GM21619 (cell line): Measurements from ENCODE around the gene ALDOA.
"Not testable (repeated sequence)": the region's sequence is repeated elsewhere in the genome, so short reads cannot be mapped to it uniquely, and the experiment has no call there.

ENCODE experiments used
- ATAC-seq: cut with Tn5 transposase; IDR thresholded peaks from one replicate; pipeline ENCODE4 v1.9.1; 2021; ENCODE audit not compliant: unreplicated experiment

ALDOA gene

DNA sequence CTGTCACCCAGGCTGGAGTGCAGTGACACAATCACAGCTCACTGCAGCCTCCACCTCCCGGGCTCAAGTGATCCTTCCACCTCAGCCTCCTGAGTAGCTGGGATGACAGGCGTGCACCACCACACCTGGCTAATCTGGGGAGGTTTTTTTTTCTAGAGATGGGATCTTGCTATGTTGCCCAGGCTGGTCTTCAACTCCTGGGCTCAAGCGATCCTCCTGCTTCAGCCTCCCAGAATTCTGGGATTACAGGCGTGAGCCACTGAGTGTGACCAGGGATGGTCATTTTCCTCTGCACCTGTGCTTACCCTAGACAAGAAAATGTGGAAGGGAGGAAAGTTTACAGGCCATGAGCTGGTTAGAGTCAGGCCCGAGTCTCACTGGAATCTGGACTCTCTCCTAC is 24.9 kb upstream of the ALDOA start:
- ATAC-seq, result not testable (repeated sequence)

DNA sequence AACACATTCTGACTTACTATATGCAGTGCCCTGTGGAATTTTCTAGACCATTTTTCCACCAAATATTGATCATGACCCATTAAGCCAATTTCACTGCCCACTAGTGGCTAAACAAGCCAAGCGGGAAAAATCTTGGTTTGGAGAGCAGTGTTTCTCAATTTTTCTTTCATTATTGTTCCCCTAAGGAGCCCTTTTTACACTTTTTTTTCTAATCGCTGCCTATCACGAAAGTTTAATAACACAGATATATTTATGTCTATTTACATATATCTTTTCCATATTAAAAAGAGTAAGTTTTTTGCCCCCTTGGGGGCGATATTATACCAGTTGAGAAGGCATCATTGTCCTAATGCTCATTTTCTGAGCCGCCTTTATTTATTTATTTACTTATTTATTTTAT is 23.7 kb upstream of the ALDOA start:
- no peak for ATAC-seq

DNA sequence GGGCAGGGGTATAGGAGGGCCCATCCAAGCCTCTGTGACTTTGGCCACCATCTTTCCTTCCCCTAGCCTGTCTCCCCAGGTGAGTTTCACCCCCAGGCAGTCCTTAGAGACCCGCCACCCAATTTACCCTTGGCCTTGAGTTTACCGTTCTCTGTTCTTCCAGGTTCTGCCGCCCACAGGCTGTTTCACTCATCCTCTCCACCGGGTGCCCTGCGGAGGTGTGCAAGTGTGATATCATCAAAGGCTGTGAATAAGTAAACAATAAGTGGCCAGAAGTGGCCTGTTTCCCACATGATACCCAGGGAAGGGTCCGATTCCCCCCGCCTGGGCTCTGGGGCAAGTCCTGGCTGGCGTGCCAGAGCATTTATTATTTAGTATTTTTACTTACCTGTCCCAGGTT is 19.4 kb upstream of the ALDOA start:
- no peak for ATAC-seq

DNA sequence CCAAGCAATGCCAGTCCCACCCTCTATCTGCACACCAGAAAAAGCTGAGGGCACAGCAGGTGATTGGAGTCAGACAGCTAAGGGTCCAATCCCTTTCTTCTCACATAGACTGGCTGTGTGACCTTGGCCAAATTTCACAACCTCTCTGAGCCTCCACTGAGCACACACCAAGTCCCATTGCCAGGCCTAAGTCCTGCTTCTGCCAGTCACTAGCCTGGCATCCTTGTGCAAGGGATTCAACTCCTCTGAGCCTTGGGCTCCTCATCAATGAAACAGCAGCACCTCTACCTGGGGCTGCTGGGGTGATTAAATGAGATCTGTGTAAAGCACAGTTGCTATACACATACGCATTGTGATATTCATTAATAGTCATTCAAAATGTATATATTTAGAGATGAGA is 19.0 kb upstream of the ALDOA start:
- no peak for ATAC-seq

DNA sequence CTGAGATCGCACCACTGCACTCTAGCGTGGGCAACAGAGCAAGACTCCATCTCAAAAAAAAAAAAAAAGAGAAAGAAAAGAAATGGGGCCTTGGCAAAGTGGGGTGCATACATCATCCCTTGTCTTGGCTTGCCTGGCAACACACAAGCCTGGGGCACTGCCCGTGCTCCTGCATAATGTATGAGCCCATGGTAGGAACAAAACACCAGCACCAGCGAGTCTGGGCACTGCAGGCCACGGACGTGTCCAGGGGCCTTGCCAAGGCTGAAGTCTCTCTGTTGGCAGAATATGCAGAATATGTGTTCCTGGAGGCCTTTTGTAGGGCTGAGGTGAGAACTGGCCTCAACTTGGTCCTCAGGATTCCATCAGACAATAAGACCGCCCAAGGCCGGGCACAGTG is 15.7 kb upstream of the ALDOA start:
- no peak for ATAC-seq

DNA sequence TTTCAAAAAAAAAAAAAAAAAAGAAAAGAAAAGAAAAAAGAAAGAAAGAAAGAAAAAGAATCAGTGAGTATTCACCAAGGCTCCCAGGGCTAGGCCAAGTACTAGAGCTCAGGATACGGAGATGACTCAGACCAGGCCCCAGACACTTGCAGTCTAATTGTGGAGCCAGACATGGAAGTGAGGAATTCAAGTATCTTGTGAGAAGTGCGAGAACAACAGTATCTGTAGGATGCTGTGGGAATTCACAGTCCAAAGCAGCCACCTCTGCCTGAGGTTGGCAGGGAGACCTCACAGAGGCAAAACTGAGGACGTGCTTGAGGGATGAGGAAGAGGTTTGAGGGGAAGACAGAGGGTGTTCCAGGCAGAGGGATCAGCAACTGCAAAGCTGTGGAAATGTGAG is 14.0 kb upstream of the ALDOA start:
- ATAC-seq, result no peak

DNA sequence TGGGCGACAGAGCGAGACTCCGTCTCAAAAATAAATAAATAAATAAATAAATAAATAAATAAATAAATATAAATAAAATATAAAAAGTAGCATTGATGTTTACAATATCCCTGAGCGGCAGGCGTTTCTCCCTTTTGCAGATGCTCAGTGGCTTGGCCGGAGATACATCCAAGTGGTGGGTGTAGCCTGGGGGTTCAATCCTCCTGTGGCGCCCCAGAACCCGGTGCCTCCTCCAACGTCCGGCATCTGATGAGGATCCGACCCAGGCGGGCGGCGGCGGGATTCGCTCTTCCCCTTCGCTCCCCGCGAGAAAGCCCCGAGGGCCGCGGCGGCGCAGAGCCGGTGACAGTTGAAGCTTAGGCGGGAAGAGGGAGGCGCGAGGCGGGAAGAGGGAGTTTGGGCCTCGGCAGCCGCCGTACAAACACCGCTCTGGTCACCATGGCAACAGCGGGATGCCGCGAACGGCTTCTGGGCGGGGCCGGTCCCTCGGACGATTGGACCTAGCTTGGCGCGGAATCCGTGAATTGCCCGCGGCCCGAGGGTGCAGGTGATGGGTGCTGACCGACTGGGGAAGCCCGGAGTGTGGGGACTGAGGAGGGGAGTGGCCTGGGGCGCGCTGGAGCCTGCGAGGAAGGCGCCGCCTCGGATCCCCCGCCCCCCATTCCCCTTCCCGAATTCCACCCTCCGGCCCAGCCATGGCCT is 12.7 kb upstream of the ALDOA start:
- peak; percentile 65 for ATAC-seq

DNA sequence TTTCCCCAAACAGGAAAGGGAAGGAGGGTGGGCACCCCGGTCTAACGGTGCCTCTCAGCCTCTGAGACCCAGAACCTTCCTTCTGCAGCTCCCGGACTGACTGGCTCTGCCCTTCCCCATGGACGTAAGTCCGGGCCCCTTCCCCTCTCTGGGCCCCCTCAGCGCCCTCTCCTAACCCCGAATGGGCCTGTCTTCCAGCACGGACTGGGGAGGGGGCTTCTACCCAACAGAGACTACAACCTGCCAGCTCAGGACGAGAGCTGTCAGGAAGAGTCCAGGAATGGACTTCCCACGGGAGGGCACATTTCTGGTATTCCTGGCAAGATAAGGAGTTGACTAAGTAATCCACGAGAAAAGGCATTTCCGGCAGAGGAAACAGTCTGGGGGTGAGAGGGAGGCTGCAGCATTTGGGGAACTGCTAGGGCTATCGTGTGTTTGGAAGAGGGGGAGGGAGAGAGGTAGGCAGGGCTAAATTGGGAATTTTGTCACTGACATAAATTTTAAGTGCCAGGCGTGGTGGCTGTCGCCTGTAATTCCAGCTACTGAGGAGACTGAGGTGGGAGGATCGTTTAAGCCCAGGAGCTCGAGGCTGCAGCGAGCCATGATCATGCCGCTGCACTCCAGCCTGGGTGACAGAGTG is 12.1 kb upstream of the ALDOA start:
- peak; percentile 10 for ATAC-seq

DNA sequence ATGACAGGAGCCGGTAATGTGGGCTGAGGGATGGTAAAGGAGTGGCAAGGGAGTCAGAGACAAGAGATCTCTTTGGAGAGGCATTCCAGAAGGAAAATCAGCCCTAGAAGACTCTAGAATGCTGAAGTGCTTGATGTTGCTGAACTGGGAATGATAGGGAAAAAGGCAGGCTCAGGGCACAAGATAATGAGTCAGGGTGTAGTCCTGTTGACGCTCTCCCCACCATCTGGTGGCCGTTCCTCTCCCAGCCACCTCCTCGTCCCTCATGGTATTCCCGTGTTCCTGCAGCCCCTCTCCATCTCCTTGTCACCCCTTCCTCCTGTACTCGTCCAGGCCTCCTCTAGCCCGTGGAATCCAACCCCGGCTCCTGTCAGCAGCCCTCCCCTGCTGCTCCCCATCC is 11.1 kb upstream of the ALDOA start:
- no peak for ATAC-seq

DNA sequence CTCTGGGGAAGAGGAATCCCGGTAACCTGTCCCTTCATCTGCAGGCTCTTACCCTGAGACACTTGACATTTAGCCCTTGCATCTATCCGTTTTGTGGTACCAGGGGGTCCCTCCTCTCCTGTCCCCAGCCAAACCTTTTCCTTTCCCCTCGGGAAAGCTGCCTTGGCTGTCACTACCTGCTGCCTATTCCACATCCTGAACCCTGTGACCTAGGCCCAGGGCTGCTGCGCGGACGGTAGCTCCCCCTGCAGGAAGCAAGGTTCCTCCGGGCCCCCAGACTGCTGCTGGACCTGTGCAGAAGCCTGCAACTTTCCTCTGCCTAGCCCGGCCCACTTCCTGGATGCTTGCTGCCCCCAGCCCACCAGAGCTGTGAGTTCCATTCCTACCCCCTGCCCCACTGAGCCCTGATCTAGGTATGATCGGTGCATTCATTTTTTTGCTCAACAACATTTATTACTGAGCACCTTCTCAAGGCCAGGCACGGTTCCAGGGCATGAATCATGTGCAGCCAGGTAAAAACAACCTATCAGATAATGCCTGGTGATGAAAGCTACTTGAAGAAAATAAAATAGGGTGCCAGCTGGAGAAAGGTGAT is 10.5 kb upstream of the ALDOA start:
- no peak for ATAC-seq

DNA sequence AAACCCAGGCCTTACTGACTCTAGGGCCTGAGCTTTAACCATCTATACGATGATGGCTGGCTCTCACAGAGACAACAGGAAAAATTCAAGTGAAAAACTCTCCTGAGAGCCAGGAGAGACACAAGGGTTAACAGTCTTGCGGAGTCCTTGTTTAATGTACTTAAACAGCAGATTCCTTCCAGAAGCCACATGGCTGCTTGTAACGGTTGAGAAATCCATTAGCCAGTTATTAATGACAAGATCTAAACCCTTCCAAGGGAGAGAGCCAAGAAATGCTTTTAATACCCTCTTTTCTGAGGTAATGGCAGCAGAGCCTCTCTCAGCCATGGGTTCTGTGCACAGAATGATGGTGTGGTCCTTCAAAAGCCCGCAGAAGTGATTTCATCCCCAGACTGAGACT is 5.2 kb upstream of the ALDOA start:
- ATAC-seq, result no peak

DNA sequence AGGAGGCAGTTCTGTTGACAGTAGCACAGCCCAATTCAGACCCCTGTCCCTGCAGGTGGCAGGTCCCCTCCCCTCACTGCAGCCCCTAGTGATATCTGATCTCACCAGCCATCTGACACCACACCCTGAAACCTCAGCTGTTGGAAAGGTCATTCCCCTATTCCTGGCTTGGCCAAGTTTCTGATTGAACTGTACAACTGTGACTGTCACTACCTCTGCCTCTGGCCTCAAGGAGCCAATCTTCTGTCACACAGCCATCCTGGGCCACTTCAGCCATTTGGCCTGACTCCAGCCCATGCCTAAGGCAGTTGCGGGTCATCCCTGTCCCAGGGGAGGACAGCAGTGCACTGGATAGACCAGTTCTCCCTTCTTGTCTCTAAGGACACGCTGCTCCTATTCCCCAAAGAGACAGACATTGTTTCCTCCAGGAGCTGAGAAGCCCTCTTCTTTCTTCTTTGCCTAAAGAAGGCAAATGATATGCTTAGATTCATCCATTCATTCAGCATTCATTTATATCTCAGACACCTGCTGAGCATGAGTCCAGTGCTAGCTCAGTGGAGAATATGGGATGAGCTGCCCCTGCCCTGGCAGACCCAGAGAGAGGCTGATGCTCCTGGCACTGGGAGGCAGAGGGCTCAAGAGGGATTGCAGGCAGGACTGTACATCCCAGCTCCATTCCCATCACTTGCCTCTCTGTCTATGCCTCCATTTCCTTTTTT is 4.6 kb upstream of the ALDOA start:
- no peak for ATAC-seq

DNA sequence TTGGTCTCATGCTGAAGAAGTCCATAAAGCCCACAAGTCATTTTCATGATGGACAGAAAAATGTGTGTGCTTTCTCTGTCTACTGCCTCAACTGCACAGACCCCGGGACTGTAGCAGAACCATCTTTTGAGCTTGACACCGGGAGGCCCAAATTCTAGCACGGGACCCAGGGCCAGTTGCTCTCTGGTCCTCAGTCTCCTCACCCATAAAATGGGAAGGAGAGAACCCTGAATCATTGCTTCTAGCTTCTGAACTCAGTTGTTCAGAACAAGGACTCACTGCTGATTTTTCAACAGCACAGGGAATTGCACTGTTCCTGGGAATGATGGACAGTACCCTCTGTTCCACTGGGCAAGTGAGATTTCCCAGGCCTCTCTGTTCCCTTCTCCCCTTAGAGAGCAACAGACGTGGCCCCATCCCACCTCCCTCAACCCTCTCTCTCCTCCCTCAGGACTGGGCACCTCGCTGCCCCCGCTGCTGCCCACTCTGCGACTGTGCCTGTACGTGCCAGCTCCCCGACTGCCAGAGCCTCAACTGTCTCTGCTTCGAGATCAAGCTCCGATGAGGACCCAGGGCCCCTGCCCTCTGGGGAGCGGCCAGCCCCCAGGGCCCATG is 2.2 kb upstream of the ALDOA start:
- ATAC-seq, result no peak

DNA sequence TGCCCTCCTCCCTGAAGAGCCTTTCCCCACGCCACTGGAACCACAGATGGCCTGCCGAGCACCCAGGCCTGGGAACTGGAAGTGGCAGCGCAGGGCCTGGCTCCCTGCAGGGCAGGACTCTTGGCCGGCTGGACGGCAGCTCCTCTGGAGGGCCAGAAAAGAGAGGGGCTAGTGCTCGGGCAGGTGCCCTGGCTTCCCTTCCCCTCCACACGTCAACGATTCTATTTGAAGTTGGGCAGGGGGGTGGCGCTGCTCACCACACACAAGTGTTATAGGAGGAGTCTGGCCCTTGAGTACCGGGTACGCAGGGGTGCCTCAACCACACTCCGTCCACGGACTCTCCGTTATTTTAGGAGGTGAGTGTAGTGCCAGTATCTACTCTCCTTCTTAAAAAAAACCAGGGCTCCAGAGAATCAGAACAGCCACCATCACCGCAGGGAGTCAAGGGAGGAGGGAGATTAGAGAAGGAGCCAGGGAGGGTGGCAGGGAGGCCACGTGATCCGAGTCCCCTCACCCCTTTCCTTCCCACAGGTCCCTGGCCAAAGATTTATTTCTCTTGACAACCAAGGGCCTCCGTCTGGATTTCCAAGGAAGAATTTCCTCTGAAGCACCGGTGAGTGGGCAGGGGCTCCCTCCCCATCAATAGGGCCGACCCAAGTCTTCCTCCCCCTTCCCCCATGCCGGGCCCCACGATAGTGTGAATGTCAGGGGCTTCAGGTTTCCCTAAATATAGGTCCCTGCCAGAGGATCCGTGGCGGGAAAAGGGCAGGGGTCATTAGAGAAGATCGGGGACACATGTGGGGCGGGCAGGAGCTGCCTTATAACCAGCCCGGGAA is 1.4 kb upstream of the ALDOA start:
- no peak for ATAC-seq

DNA sequence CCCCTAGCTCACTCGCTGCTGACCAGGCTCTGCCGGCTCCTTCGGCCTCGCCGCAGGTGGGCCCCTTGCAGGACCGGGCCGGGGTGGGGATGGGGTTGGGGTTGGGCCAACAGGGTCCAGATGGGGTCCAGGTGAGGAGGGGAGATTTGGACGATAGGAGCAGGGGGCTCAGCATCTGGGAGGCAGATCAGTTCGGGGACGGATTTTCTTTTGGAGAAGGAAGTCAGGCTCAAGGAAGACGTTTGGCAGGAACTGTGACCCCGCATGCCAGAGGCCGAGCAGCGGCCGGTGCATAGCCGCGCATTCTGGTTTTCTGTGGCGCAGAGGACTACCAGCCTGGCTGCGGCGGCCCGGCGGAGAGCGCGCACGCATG is 845 bp upstream of the ALDOA start:
- ATAC-seq, result no peak

DNA sequence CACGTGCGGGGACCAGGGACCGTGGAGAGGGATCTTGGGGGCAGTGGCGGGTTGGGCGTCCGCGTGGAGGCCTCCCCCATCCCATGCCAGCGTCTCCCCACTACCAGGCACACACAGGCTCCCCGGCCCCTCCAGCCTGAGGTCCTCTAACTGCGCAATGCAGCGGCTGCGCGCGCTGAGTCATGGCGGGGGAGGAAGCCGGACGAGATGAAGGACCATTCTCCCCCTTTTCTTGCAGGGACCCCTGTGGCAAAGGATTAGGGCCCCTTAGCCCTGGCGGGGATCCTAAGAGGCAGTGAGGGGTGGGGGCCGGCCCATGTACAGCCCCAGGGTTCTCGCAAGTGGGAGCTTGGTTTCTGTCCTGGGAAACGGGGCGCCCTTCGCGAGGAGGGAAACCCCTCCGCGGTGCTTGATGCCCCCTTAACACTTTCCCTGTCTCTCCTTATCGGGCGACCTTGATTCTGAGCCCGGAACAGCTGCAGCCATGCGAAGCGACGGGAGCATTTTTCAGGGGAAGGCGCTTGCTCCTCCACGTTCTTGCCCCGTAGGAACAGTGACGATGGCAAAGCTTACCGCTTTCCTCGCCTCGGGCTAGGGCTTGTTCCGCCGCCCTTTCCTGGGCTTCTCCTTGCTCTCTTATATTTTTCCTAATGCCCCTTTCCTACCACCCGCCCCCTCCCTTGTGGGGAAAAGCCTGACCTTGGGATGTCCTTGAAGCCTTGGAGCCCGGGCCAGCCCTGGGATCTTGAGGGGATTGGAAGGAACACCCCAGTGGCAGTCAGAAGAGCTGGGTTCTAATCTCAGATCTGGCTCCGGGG is 592 bp downstream of the ALDOA start:
- ATAC-seq, result no peak

DNA sequence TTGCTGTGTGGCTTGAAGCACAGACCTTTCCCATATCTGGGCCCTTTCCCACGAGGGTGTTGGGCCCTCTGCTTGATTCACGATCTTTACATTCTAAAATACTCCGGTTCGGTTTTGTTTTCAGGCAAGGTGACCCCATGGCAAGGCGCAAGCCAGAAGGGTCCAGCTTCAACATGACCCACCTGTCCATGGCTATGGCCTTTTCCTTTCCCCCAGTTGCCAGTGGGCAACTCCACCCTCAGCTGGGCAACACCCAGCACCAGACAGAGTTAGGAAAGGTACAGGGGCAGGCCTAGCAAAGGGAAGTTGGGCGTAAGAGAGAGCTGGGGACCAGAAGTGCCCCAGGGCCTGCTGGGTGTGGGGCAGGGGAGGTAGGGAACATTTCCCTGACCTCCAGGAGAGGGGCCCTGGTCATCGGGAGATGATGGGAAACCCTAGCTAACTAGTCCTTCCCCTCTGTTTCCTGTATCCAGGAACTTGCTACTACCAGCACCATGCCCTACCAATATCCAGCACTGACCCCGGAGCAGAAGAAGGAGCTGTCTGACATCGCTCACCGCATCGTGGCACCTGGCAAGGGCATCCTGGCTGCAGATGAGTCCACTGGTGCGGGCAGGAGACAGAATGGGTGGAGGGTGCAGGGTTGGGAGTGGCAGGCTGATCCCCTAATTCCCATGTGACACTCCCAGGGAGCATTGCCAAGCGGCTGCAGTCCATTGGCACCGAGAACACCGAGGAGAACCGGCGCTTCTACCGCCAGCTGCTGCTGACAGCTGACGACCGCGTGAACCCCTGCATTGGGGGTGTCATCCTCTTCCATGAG is 1.4 kb downstream of the ALDOA start:
- ATAC-seq, result no peak

DNA sequence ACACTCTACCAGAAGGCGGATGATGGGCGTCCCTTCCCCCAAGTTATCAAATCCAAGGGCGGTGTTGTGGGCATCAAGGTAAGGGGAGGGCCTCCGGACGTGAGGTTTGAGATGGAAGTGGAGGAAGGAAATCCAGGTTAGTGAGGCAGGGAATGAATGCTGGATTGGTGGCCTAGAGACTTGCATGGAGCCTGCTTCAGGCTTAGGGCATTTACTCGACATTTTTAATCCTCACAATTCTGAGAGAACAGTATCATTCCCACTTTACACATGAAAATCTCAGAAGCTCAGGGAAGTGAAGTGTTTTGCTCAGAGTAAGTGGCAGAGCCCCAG is 2.0 kb downstream of the ALDOA start:
- ATAC-seq, result no peak

DNA sequence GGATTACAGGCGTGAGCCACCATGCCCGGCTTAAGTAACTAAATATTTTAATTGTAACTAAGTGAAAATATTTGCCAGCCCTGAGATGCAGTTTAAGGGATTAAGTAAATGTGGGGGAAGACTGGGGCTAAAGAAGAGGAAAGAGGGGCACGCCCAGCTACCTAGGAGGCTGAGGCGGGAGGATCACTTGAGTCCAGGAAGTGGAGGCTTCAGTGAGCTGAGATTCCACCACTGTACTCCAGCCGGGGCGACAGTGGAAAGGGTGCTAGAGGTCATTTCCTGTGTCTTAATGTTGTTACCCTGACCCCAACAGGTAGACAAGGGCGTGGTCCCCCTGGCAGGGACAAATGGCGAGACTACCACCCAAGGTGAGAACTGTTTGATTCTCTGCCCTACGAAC is 2.8 kb downstream of the ALDOA start:
- ATAC-seq, result no peak
